ENCODE measurements around the gene PLA2G2C. TPM values are rescaled to one million over a fixed set of nuclear protein-coding genes. Genes with fewer than 3 reads are reported as not detected.

The PLA2G2C gene
- total and polyA plus RNA-seq, 2 of the 8 experiments (the other 6 are each of a cell fraction or from before 2014, with no cell fraction given): not detected

DNA sequence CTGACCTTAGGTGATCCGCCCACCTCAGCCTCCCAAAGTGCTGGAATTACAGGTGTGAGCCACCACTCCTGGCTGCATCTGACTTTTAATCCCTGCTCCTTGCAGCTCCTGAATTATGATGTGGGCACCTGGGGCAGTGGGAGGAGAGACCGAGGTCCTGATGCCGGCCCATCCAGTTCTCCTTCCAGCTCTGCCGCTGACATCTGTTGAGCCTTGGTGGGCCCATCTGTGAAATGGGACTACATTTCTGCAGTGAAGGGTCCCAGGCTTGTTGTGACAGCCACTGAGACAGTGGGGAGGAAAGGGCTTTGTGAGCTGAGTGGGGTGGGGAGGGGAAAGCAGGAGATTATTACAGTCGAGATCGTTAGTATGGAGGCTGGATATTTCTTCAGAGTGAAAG, 35.3 kb downstream of the PLA2G2C start:
- H3K4me3 ChIP-seq (ENCODE audit: extremely low read depth in 1 of 4, insufficient read depth in 2 of 4, low read depth in 3 of 4, low read length in 4 of 4): no peak overlapping the region
- H3K4ac ChIP-seq (replicated peaks; ENCODE audit: insufficient read length, low read depth, low read length): no peak overlapping the region
- H4K8ac ChIP-seq (ENCODE audit: extremely low read depth, insufficient read depth, low read length): no peak overlapping the region
- no peak overlapping the region for H3K14ac ChIP-seq (ENCODE audit: insufficient read length)
- no peak overlapping the region for H3K4me2 ChIP-seq (ENCODE audit: insufficient read depth in 1 of 2, low read depth in 2 of 2, low read length in 2 of 2)
- no peak overlapping the region for H2BK12ac ChIP-seq (ENCODE audit: low read depth, low read length)
- H2AK5ac ChIP-seq (ENCODE audit: low read depth, low read length): no peak overlapping the region
- 95% methylated on average over 6 of the region's 6 CpGs; no CpG with 5 or more reads in 1 of the 2 experiments for WGBS, 2 experiments (ENCODE audit: extremely low coverage in 1 of 2, insufficient coverage in 1 of 2, insufficient read length in 1 of 2, insufficient replicate concordance in 2 of 2, low coverage in 1 of 2, low lambda C conversion rate in 2 of 2, missing lambda C conversion rate in 1 of 2)
- no peak overlapping the region for H3K56ac ChIP-seq (replicated peaks; ENCODE audit: insufficient read length, low read depth, low read length)
- H3K4me1 ChIP-seq (replicated peaks in 1 of 4; ENCODE audit: control insufficient read depth in 3 of 4, insufficient read depth in 4 of 4, low read length in 3 of 4): peaks cover 0 to 11% (median 5%) of the 10 kb centered on the region in 4 experiments; a peak in 6 of 7 replicates
- no peaks in the 10 kb centered on the region for H3K79me1 ChIP-seq (ENCODE audit: low read depth, low read length)
- H3K27me3 ChIP-seq (replicated peaks in 1 of 4; ENCODE audit: control insufficient read depth in 3 of 4, extremely low read depth in 1 of 4, insufficient read depth in 3 of 4, low read length in 3 of 4): no peaks in the 10 kb centered on the region
- no peaks in the 10 kb centered on the region for H4K20me1 ChIP-seq (replicated peaks in 1 of 2; ENCODE audit: control insufficient read depth in 1 of 2, insufficient read depth in 2 of 2, low read length in 2 of 2)
- no peak overlapping the region for H4K5ac ChIP-seq (ENCODE audit: insufficient read length, low read depth, low read length)
- ChIA-PET POLR2A (ENCODE audit: partially characterized antibody) (no interaction called here), CTCF (ENCODE audit: partially characterized antibody) (interaction anchor here (0.6 to 13.5 kb wide), 19 partner anchors 8 to 268 kb away, joined by 3 to 127 read pairs (median 6); partner anchors contain the start of genes PLA2G2A and PLA2G2E)
- H3K23ac ChIP-seq (ENCODE audit: insufficient read length): no peak overlapping the region
- no peak overlapping the region for H2BK20ac ChIP-seq (ENCODE audit: low read length)
- no peak overlapping the region for H2AFZ ChIP-seq (ENCODE audit: low read length)
- no peak overlapping the region for H2BK15ac ChIP-seq (ENCODE audit: low read length)
- H3K9me3 ChIP-seq (ENCODE audit: insufficient read depth in 2 of 2, low read depth in 1 of 2, low read length in 1 of 2): no peaks in the 10 kb centered on the region
- H2BK120ac ChIP-seq (replicated peaks; ENCODE audit: low read depth, low read length): no peak overlapping the region
- H3K23me2 ChIP-seq (ENCODE audit: low read depth, low read length): no peaks in the 10 kb centered on the region
- no peak for FAIRE-seq
- H3K27ac ChIP-seq (ENCODE audit: low read depth, low read length): no peak overlapping the region
- no peaks in the 10 kb centered on the region for H3K79me2 ChIP-seq (ENCODE audit: control insufficient read depth in 1 of 2, insufficient read depth in 2 of 2, low read length in 2 of 2)
- H2BK5ac ChIP-seq (ENCODE audit: low read depth, low read length): no peak overlapping the region
- H3K18ac ChIP-seq (ENCODE audit: extremely low read depth, low read length): no peak overlapping the region
- H3K9ac ChIP-seq (replicated peaks in 1 of 4; ENCODE audit: extremely low read depth in 1 of 4, low read depth in 3 of 4, low read length in 3 of 4): no peak overlapping the region
- DNase-seq (ENCODE audit: low read depth in 1 of 2, low spot score in 2 of 2): no peak
- H4K91ac ChIP-seq (replicated peaks; ENCODE audit: insufficient read length, low read length): no peak overlapping the region
- H3K36me3 ChIP-seq (ENCODE audit: control insufficient read depth in 2 of 4, insufficient read depth in 4 of 4, low read length in 3 of 4): no peaks in the 10 kb centered on the region
- TF ChIP-seq BRCA1 (IDR thresholded peaks at IDR 0.05; ENCODE audit: low read depth, low read length) (no peak), POLR2AphosphoS5 (IDR thresholded peaks at IDR 0.05; ENCODE audit: low read depth, low read length) (no peak)

All from H1 (cell line).